ENCODE data around the gene SUCLA2. TPM values are rescaled to one million over a fixed set of nuclear protein-coding genes. Genes with fewer than 3 reads are reported as not detected.

The SUCLA2 gene
- total and polyA plus RNA-seq, 2 of the 8 experiments (the other 6 are each of a cell fraction or from before 2014, with no cell fraction given) = 23.5 to 78.8 TPM

DNA sequence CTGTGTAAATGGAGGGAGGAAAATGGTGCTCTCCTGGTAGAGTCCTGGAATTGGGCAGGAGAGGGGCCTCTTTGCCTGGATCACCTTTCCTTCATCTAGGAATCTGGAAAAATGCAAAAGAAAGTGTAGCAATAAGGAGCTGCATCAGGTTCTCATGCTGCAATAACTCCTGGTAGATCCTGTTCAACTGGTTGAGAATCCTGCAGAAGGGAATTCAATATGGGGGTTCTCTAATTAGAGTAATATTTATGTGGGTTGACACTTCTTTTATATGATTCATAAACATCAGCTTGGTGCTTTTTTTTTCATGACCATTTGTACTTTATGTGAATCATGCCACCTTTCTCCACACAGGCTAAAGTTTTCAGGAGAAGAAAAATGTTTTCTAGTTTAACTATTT is 27.0 kb upstream of the SUCLA2 start:
- Histone ChIP-seq H3K4me2 (ENCODE audit: insufficient read depth in 1 of 2, low read depth in 2 of 2, low read length in 2 of 2) (no peak overlapping the region), H2BK5ac (ENCODE audit: low read depth, low read length) (no peak overlapping the region), H2AFZ (ENCODE audit: low read length) (no peak overlapping the region), H3K18ac (ENCODE audit: extremely low read depth, low read length) (no peak overlapping the region), H3K4me3 (ENCODE audit: extremely low read depth in 1 of 4, insufficient read depth in 2 of 4, low read depth in 3 of 4, low read length in 4 of 4) (no peak overlapping the region), H3K27ac (ENCODE audit: low read depth, low read length) (no peak overlapping the region), H3K27me3 (replicated peaks in 1 of 4; ENCODE audit: control insufficient read depth in 3 of 4, extremely low read depth in 1 of 4, insufficient read depth in 3 of 4, low read length in 3 of 4) (no peaks in the 10 kb centered on the region), H2BK120ac (replicated peaks; ENCODE audit: low read depth, low read length) (no peak overlapping the region), H2BK12ac (ENCODE audit: low read depth, low read length) (no peak overlapping the region), H2BK20ac (ENCODE audit: low read length) (no peak overlapping the region), H4K20me1 (replicated peaks in 1 of 2; ENCODE audit: control insufficient read depth in 1 of 2, insufficient read depth in 2 of 2, low read length in 2 of 2) (no peaks in the 10 kb centered on the region), H4K91ac (replicated peaks; ENCODE audit: insufficient read length, low read length) (no peak overlapping the region), H3K56ac (replicated peaks; ENCODE audit: insufficient read length, low read depth, low read length) (no peak overlapping the region), H2AK5ac (ENCODE audit: low read depth, low read length) (no peak overlapping the region), H3K79me1 (ENCODE audit: low read depth, low read length) (no peaks in the 10 kb centered on the region), H3K23me2 (ENCODE audit: low read depth, low read length) (no peaks in the 10 kb centered on the region), H4K8ac (ENCODE audit: extremely low read depth, insufficient read depth, low read length) (no peak overlapping the region), H3K4me1 (replicated peaks in 1 of 4; ENCODE audit: control insufficient read depth in 3 of 4, insufficient read depth in 4 of 4, low read length in 3 of 4) (no peaks in the 10 kb centered on the region), H4K5ac (ENCODE audit: insufficient read length, low read depth, low read length) (no peak overlapping the region), H3K36me3 (ENCODE audit: control insufficient read depth in 2 of 4, insufficient read depth in 4 of 4, low read length in 3 of 4) (peaks cover 0 to 10% (median 0%) of the 10 kb centered on the region in 4 experiments; a peak in 2 of 8 replicates), H3K14ac (ENCODE audit: insufficient read length) (no peak overlapping the region), H3K4ac (replicated peaks; ENCODE audit: insufficient read length, low read depth, low read length) (no peak overlapping the region), H3K79me2 (ENCODE audit: control insufficient read depth in 1 of 2, insufficient read depth in 2 of 2, low read length in 2 of 2) (no peaks in the 10 kb centered on the region), H3K9me3 (ENCODE audit: insufficient read depth in 2 of 2, low read depth in 1 of 2, low read length in 1 of 2) (peaks cover 14 to 22% of the 10 kb centered on the region in 2 experiments), H3K9ac (replicated peaks in 1 of 4; ENCODE audit: extremely low read depth in 1 of 4, low read depth in 3 of 4, low read length in 3 of 4) (no peak overlapping the region), H3K23ac (ENCODE audit: insufficient read length) (no peak overlapping the region), H2BK15ac (ENCODE audit: low read length) (no peak overlapping the region)
- ChIA-PET POLR2A (ENCODE audit: partially characterized antibody) (interaction anchor here (2.2 kb wide), 1 partner anchor 9 kb away, joined by 9 read pairs; the partner anchor contains the start of gene NUDT15), CTCF (ENCODE audit: partially characterized antibody) (interaction anchor here (1.3 kb wide), 1 partner anchor 9 kb away, joined by 4 read pairs; the partner anchor contains the start of gene NUDT15)
- no peak for FAIRE-seq
- DNase-seq (ENCODE audit: low read depth in 1 of 2, low spot score in 2 of 2) = no peak
- TF ChIP-seq KDM5A (IDR thresholded peaks at IDR 0.05; ENCODE audit: low read length) (no peak), USF2 (IDR thresholded peaks at IDR 0.05; ENCODE audit: low read length) (no peak), BCL11A (IDR thresholded peaks at IDR 0.05; ENCODE audit: low read depth in 2 of 2, low read length in 2 of 2) (no peak), BACH1 (IDR thresholded peaks at IDR 0.05; ENCODE audit: low read length) (no peak), NANOG (IDR thresholded peaks at IDR 0.05; ENCODE audit: insufficient read depth, low read depth, low read length, poor library complexity, severe bottlenecking) (no peak), EGR1 (IDR thresholded peaks at IDR 0.05; ENCODE audit: borderline replicate concordance, low read depth, low read length) (no peak), SIN3A (conservative IDR thresholded peaks at IDR 0.05 in 1 of 2, IDR thresholded peaks at IDR 0.05 in 1 of 2; ENCODE audit: low read depth in 1 of 2, low read length in 2 of 2) (no peak), CHD2 (IDR thresholded peaks at IDR 0.05; ENCODE audit: low read length) (no peak), CTBP2 (IDR thresholded peaks at IDR 0.05; ENCODE audit: borderline replicate concordance, insufficient read depth, insufficient read length, low read length) (no peak), RNF2 (IDR thresholded peaks at IDR 0.05; ENCODE audit: borderline replicate concordance, low read depth, low read length, missing control alignments, poor library complexity, severe bottlenecking) (no peak), MAFK (IDR thresholded peaks at IDR 0.05; ENCODE audit: low read depth, low read length) (no peak), CBX8 (IDR thresholded peaks at IDR 0.05; ENCODE audit: borderline replicate concordance, low read depth, low read length) (no peak)
- TF ChIP-seq, protein P1, sequence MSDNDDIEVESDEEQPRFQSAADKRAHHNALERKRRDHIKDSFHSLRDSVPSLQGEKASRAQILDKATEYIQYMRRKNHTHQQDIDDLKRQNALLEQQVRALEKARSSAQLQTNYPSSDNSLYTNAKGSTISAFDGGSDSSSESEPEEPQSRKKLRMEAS (IDR thresholded peaks at IDR 0.05) = no peak
